PFSK-1 (cell line): ENCODE data around the gene USP24.

ENCODE experiments used
- FOXP2 ChIP-seq: optimal IDR thresholded peaks from 2 replicates; pipeline ENCODE3; 2011; ENCODE audit warnings: borderline replicate concordance, control low read depth, inconsistent platforms; ENCODE audit not compliant: insufficient read depth; ENCODE audit errors: extremely low read length, extremely low read depth
- POLR2AphosphoS5 ChIP-seq: IDR thresholded peaks from 2 replicates; pipeline ENCODE4 v1.6.1; 2012; ENCODE audit warnings: low read depth, mild to moderate bottlenecking, control low read depth, low read length, moderate library complexity
- REST ChIP-seq, 2 experiments: IDR thresholded peaks; 2 replicates each; pipeline versions ENCODE4 v1.6.1 to v1.8.0; 2011 to 2012; ENCODE audit warnings: low read depth in 2 of 2, low read length in 2 of 2, control low read depth in 1 of 2, inconsistent platforms in 1 of 2, mild to moderate bottlenecking in 1 of 2, moderate library complexity in 1 of 2; ENCODE audit not compliant: insufficient read depth in 1 of 2
- SIN3A ChIP-seq: IDR thresholded peaks from 2 replicates; pipeline ENCODE4 v1.6.1; 2012; ENCODE audit warnings: mild to moderate bottlenecking, low read length, moderate library complexity, borderline replicate concordance; ENCODE audit not compliant: insufficient read depth
- TAF1 ChIP-seq: IDR thresholded peaks from 2 replicates; pipeline ENCODE4 v1.6.1; 2012; ENCODE audit warnings: low read length, control low read depth, borderline replicate concordance; ENCODE audit not compliant: insufficient read depth

The USP24 gene

GRCh38 chr1:55213885-55214211 lies 1.3 kb downstream of the USP24 start:
- TF ChIP-seq TAF1 (no peak), SIN3A (no peak), REST (IDR thresholded peaks at IDR 0.05; ENCODE audit: insufficient read depth in 1 of 2, low read depth in 2 of 2, low read length in 2 of 2) (no peak), FOXP2 (no peak), POLR2AphosphoS5 (no peak)

- no peak for TF ChIP-seq POLR2AphosphoS5
- no peak for TF ChIP-seq REST (IDR thresholded peaks at IDR 0.05; ENCODE audit: insufficient read depth in 1 of 2, low read depth in 2 of 2, low read length in 2 of 2)
- TF ChIP-seq SIN3A, result no peak
- no peak for TF ChIP-seq TAF1
- no peak for TF ChIP-seq FOXP2
These were observed 1.8 kb downstream of the USP24 start for GRCh38 chr1:55213151-55213884.

GRCh38 chr1:55212349-55213150 lies 2.6 kb downstream of the USP24 start:
- TF ChIP-seq TAF1 (no peak), FOXP2 (no peak), REST (IDR thresholded peaks at IDR 0.05; ENCODE audit: insufficient read depth in 1 of 2, low read depth in 2 of 2, low read length in 2 of 2) (no peak), SIN3A (no peak), POLR2AphosphoS5 (no peak)

- no peak for TF ChIP-seq SIN3A
- TF ChIP-seq TAF1, result no peak
- TF ChIP-seq POLR2AphosphoS5, result no peak
- TF ChIP-seq FOXP2, result no peak
- TF ChIP-seq REST (IDR thresholded peaks at IDR 0.05; ENCODE audit: insufficient read depth in 1 of 2, low read depth in 2 of 2, low read length in 2 of 2), result no peak
These were observed 3.3 kb downstream of the USP24 start for GRCh38 chr1:55211863-55212262.
